Liver (tissue), 9 donors: ENCODE data around the gene SBK1. TPM values are rescaled to one million over a fixed set of nuclear protein-coding genes. Genes with fewer than 3 reads are reported as not detected.

Experiments used
- DNase-seq: peaks from one replicate; pipeline ENCODE4 v3.0.0-alpha.2; 2017; ENCODE audit warnings: low spot score
- H3K27ac ChIP-seq, 2 donors: one replicate each; pipeline ENCODE4 v1.7.0; 2013; ENCODE audit warnings: inconsistent platforms in 2 of 2, low read length in 2 of 2, control low read depth in 1 of 2, low read depth in 1 of 2, mild to moderate bottlenecking in 1 of 2
- H3K27me3 ChIP-seq, 4 donors: one replicate each; pipeline versions ENCODE4 v1.6.1 to v1.7.0; 2013; ENCODE audit warnings: low read length in 3 of 4, inconsistent platforms in 1 of 4, mild to moderate bottlenecking in 1 of 4, moderate library complexity in 1 of 4; ENCODE audit not compliant: control insufficient read depth in 4 of 4, insufficient read depth in 4 of 4
- H3K36me3 ChIP-seq, 4 donors: one replicate each; pipeline versions ENCODE4 v1.6.1 to v1.7.0; 2013; ENCODE audit warnings: low read length in 3 of 4, mild to moderate bottlenecking in 3 of 4, low read depth in 1 of 4, moderate library complexity in 1 of 4; ENCODE audit not compliant: control insufficient read depth in 4 of 4, insufficient read depth in 3 of 4
- H3K4me1 ChIP-seq, 4 donors: one replicate each; pipeline versions ENCODE4 v1.6.1 to v1.7.0; 2013; ENCODE audit warnings: low read length in 3 of 4, mild to moderate bottlenecking in 3 of 4, moderate library complexity in 1 of 4; ENCODE audit not compliant: control insufficient read depth in 4 of 4, insufficient read depth in 4 of 4
- H3K4me3 ChIP-seq, 3 donors: one replicate each; pipeline versions ENCODE4 v1.6.1 to v1.7.0; 2013; ENCODE audit warnings: low read length in 3 of 3, control low read depth in 1 of 3, low read depth in 1 of 3, mild to moderate bottlenecking in 1 of 3
- H3K9ac ChIP-seq, 2 donors: one replicate each; pipeline ENCODE4 v1.7.0; 2013; ENCODE audit warnings: low read length in 2 of 2, mild to moderate bottlenecking in 2 of 2, moderate library complexity in 2 of 2, control low read depth in 1 of 2, low read depth in 1 of 2
- H3K9me3 ChIP-seq, 4 donors: one replicate each; pipeline versions ENCODE4 v1.6.1 to v1.7.0; 2013; ENCODE audit warnings: low read length in 3 of 4; ENCODE audit not compliant: control insufficient read depth in 4 of 4
- EGR1 ChIP-seq, 2 donors: IDR thresholded peaks; 2 replicates each; pipeline ENCODE4 v1.6.1; 2016 to 2018; ENCODE audit warnings: antibody characterized with exemption in 2 of 2, low read depth in 2 of 2
- FOXA1 ChIP-seq: IDR thresholded peaks from 2 replicates; pipeline ENCODE4 v1.6.1; 2016; ENCODE audit warnings: antibody characterized with exemption
- FOXA2 ChIP-seq: IDR thresholded peaks from 2 replicates; pipeline ENCODE4 v1.6.1; 2016; ENCODE audit warnings: antibody characterized with exemption
- GABPA ChIP-seq, 2 donors: IDR thresholded peaks in 1 of 2; conservative IDR thresholded peaks in 1 of 2; 2 replicates each; pipeline ENCODE4 v1.6.1; 2016; ENCODE audit warnings: antibody characterized with exemption in 2 of 2, mild to moderate bottlenecking in 1 of 2, moderate library complexity in 1 of 2
- HNF4A ChIP-seq, 2 donors: conservative IDR thresholded peaks; 2 replicates each; pipeline ENCODE4 v1.6.1; 2016; ENCODE audit warnings: antibody characterized with exemption in 2 of 2, mild to moderate bottlenecking in 2 of 2
- HNF4G ChIP-seq: IDR thresholded peaks from 2 replicates; pipeline ENCODE4 v1.6.1; 2016; ENCODE audit warnings: antibody characterized with exemption
- JUND ChIP-seq, 2 donors: IDR thresholded peaks; 2 replicates each; pipeline ENCODE4 v1.6.1; 2016; ENCODE audit warnings: antibody characterized with exemption in 2 of 2
- NR2F2 ChIP-seq: IDR thresholded peaks from 2 replicates; pipeline ENCODE4 v1.6.1; 2016; ENCODE audit warnings: antibody characterized with exemption
- RAD21 ChIP-seq, 2 donors: IDR thresholded peaks; 2 replicates each; pipeline ENCODE4 v1.6.1; 2016; ENCODE audit warnings: antibody characterized with exemption in 2 of 2, mild to moderate bottlenecking in 2 of 2
- RXRA ChIP-seq, 2 donors: IDR thresholded peaks; 2 replicates each; pipeline ENCODE4 v1.6.1; 2017 to 2018; ENCODE audit warnings: antibody characterized with exemption in 2 of 2, mild to moderate bottlenecking in 1 of 2
- SP1 ChIP-seq: IDR thresholded peaks from 2 replicates; pipeline ENCODE4 v1.6.1; 2018; ENCODE audit warnings: antibody characterized with exemption, mild to moderate bottlenecking
- TAF1 ChIP-seq: conservative IDR thresholded peaks from 2 replicates; pipeline ENCODE4 v1.6.1; 2016; ENCODE audit warnings: antibody characterized with exemption, mild to moderate bottlenecking
- YY1 ChIP-seq: IDR thresholded peaks from 2 replicates; pipeline ENCODE4 v1.6.1; 2016; ENCODE audit warnings: antibody characterized with exemption, mild to moderate bottlenecking
- WGBS: extraction: QIAGEN DNeasy Blood & Tissue Kit; methylation state at CpG from one replicate; pipeline ENCODE4 v1.1.7; 2013; 5-methylcytosine and 5-hydroxymethylcytosine counted together
- polyA plus RNA-seq, 2 donors: library from polyadenylated mRNA; stranded (reverse) in 1 of 2; unstranded in 1 of 2; fragments of 200-250 nt in 1 of 2; fragments of >200 nt in 1 of 2; fragmentation: Nextera tagmentation in 1 of 2; extraction: Ambion mirVana in 1 of 2; gene quantifications; one replicate each; pipeline versions ENCODE4 v1.2.1 to v1.2.3, GENCODE V29; 2013 to 2015
- total RNA-seq, 2 donors: library from RNA; depleted of rRNA; stranded (reverse); fragments of >200 nt; gene quantifications; one replicate each; pipeline ENCODE4 v1.2.3, GENCODE V29; 2014
- TF ChIP-seq, protein P1 (sequence below): IDR thresholded peaks from 2 replicates; pipeline ENCODE4 v1.6.1; 2016; ENCODE audit warnings: antibody characterized with exemption
- TF ChIP-seq, protein P2 (sequence below): IDR thresholded peaks from 2 replicates; pipeline ENCODE4 v1.6.1; 2016; ENCODE audit warnings: antibody characterized with exemption, mild to moderate bottlenecking
- TF ChIP-seq, protein P3 (sequence below): fragments of 150-350 bp; IDR thresholded peaks from 2 replicates; pipeline ENCODE4 v1.5.1; 2017; ENCODE audit warnings: improper control_type of control experiment, low read depth, low read length; ENCODE audit not compliant: missing input control
- TF ChIP-seq, protein P4 (sequence below): IDR thresholded peaks from 2 replicates; pipeline ENCODE4 v1.6.1; 2016; ENCODE audit warnings: antibody characterized with exemption
- TF ChIP-seq, protein P5 (sequence below): IDR thresholded peaks from 2 replicates; pipeline ENCODE4 v1.6.1; 2016; ENCODE audit warnings: antibody characterized with exemption
- donor health status: healthy.
- donor health status: healthy.
- donor health status: healthy.
- donor health status: healthy.
- donor health status: healthy.

The SBK1 gene
- total and polyA plus RNA-seq, 4 donors, result 0.05 to 0.08 (median 0.07) TPM; not detected in 1

DNA sequence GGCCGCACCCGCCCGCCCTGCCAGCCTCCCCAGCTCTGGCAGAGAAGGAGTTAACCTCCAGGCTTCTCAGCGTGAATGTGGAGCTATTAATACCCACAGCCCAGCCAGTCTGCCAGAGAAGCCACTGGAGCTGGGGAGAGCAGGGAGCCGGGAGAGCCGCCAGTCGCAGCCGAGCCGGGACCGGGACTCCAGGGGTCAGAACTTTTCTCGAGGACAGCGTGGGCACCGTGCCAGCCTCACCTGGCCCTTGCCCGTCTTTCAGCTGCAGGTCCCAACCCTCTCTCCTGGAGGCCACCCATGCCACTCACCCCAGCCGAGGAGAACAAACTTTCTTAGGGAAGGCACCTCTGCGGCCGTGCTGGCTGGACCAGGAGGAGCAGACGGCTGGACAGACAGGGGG is 33.8 kb upstream of the SBK1 start:
- no peaks in the 10 kb centered on the region for H3K9me3 ChIP-seq
- H3K27me3 ChIP-seq, result no peaks in the 10 kb centered on the region
- no peak for DNase-seq
- TF ChIP-seq TAF1 (no peak), GABPA (IDR thresholded peaks at IDR 0.05 in 1 of 2, conservative IDR thresholded peaks at IDR 0.05 in 1 of 2) (no peak), HNF4A (conservative IDR thresholded peaks at IDR 0.05) (no peak), JUND (IDR thresholded peaks at IDR 0.05) (no peak), SP1 (no peak), HNF4G (no peak), EGR1 (IDR thresholded peaks at IDR 0.05; ENCODE audit: low read depth in 2 of 2) (no peak), NR2F2 (no peak), RXRA (IDR thresholded peaks at IDR 0.05) (no peak), YY1 (no peak), FOXA2 (no peak), FOXA1 (no peak), RAD21 (IDR thresholded peaks at IDR 0.05) (no peak)
- TF ChIP-seq, protein P1, sequence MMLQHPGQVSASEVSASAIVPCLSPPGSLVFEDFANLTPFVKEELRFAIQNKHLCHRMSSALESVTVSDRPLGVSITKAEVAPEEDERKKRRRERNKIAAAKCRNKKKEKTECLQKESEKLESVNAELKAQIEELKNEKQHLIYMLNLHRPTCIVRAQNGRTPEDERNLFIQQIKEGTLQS, result no peak
- TF ChIP-seq, protein P2, sequence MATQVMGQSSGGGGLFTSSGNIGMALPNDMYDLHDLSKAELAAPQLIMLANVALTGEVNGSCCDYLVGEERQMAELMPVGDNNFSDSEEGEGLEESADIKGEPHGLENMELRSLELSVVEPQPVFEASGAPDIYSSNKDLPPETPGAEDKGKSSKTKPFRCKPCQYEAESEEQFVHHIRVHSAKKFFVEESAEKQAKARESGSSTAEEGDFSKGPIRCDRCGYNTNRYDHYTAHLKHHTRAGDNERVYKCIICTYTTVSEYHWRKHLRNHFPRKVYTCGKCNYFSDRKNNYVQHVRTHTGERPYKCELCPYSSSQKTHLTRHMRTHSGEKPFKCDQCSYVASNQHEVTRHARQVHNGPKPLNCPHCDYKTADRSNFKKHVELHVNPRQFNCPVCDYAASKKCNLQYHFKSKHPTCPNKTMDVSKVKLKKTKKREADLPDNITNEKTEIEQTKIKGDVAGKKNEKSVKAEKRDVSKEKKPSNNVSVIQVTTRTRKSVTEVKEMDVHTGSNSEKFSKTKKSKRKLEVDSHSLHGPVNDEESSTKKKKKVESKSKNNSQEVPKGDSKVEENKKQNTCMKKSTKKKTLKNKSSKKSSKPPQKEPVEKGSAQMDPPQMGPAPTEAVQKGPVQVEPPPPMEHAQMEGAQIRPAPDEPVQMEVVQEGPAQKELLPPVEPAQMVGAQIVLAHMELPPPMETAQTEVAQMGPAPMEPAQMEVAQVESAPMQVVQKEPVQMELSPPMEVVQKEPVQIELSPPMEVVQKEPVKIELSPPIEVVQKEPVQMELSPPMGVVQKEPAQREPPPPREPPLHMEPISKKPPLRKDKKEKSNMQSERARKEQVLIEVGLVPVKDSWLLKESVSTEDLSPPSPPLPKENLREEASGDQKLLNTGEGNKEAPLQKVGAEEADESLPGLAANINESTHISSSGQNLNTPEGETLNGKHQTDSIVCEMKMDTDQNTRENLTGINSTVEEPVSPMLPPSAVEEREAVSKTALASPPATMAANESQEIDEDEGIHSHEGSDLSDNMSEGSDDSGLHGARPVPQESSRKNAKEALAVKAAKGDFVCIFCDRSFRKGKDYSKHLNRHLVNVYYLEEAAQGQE, result no peak
- TF ChIP-seq, protein P3, sequence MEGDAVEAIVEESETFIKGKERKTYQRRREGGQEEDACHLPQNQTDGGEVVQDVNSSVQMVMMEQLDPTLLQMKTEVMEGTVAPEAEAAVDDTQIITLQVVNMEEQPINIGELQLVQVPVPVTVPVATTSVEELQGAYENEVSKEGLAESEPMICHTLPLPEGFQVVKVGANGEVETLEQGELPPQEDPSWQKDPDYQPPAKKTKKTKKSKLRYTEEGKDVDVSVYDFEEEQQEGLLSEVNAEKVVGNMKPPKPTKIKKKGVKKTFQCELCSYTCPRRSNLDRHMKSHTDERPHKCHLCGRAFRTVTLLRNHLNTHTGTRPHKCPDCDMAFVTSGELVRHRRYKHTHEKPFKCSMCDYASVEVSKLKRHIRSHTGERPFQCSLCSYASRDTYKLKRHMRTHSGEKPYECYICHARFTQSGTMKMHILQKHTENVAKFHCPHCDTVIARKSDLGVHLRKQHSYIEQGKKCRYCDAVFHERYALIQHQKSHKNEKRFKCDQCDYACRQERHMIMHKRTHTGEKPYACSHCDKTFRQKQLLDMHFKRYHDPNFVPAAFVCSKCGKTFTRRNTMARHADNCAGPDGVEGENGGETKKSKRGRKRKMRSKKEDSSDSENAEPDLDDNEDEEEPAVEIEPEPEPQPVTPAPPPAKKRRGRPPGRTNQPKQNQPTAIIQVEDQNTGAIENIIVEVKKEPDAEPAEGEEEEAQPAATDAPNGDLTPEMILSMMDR, result no peak
- TF ChIP-seq, protein P4, sequence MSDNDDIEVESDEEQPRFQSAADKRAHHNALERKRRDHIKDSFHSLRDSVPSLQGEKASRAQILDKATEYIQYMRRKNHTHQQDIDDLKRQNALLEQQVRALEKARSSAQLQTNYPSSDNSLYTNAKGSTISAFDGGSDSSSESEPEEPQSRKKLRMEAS, result no peak
- TF ChIP-seq, protein P5, sequence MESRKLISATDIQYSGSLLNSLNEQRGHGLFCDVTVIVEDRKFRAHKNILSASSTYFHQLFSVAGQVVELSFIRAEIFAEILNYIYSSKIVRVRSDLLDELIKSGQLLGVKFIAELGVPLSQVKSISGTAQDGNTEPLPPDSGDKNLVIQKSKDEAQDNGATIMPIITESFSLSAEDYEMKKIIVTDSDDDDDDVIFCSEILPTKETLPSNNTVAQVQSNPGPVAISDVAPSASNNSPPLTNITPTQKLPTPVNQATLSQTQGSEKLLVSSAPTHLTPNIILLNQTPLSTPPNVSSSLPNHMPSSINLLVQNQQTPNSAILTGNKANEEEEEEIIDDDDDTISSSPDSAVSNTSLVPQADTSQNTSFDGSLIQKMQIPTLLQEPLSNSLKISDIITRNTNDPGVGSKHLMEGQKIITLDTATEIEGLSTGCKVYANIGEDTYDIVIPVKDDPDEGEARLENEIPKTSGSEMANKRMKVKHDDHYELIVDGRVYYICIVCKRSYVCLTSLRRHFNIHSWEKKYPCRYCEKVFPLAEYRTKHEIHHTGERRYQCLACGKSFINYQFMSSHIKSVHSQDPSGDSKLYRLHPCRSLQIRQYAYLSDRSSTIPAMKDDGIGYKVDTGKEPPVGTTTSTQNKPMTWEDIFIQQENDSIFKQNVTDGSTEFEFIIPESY, result no peak
- peaks cover 0 to 6% (median 0%) of the 10 kb centered on the region in 4 donors for H3K4me1 ChIP-seq
- no peak overlapping the region for H3K9ac ChIP-seq
- 20% methylated on average over 18 of the region's 18 CpGs for WGBS
- no peak overlapping the region for H3K27ac ChIP-seq
- no peak overlapping the region for H3K4me3 ChIP-seq
- no peaks in the 10 kb centered on the region for H3K36me3 ChIP-seq
